Measurements from ENCODE around the gene AP1B1.

The AP1B1 gene

GRCh38 chr22:29332886-29333496 lies 55.4 kb downstream of the AP1B1 start:
- Histone ChIP-seq H3K36me3 (ENCODE audit: control insufficient read depth, insufficient read depth, low read length) (peaks cover 20% of the 10 kb centered on the region), H3K27ac (ENCODE audit: low read length) (no peak overlapping the region), H3K9me3 (ENCODE audit: control insufficient read depth, insufficient read depth, low read length) (no peaks in the 10 kb centered on the region), H3K27me3 (ENCODE audit: control insufficient read depth, insufficient read depth, low read length) (no peaks in the 10 kb centered on the region), H3K4me1 (ENCODE audit: control insufficient read depth, insufficient read depth, low read length) (no peaks in the 10 kb centered on the region), H3K4me3 (ENCODE audit: low read length) (no peak overlapping the region)
- no CpG with 5 or more reads among the region's 8 CpGs for WGBS (ENCODE audit: insufficient coverage, insufficient read length)
- no peak for DNase-seq (ENCODE audit: low read depth, low spot score)

- no peak for DNase-seq (ENCODE audit: low read depth, low spot score)
- H3K4me3 ChIP-seq (ENCODE audit: low read length), result no peak overlapping the region
- no CpG with 5 or more reads among the region's 14 CpGs for WGBS (ENCODE audit: insufficient coverage, insufficient read length)
- H3K9me3 ChIP-seq (ENCODE audit: control insufficient read depth, insufficient read depth, low read length), result no peaks in the 10 kb centered on the region
- H3K27me3 ChIP-seq (ENCODE audit: control insufficient read depth, insufficient read depth, low read length), result no peaks in the 10 kb centered on the region
- H3K4me1 ChIP-seq (ENCODE audit: control insufficient read depth, insufficient read depth, low read length), result no peaks in the 10 kb centered on the region
- H3K27ac ChIP-seq (ENCODE audit: low read length), result no peak overlapping the region
- H3K36me3 ChIP-seq (ENCODE audit: control insufficient read depth, insufficient read depth, low read length), result peaks cover 22% of the 10 kb centered on the region
These were observed 56.6 kb downstream of the AP1B1 start for GRCh38 chr22:29331658-29332300.

- H3K36me3 ChIP-seq (ENCODE audit: control insufficient read depth, insufficient read depth, low read length), result peaks cover 21% of the 10 kb centered on the region
- H3K27ac ChIP-seq (ENCODE audit: low read length), result no peak overlapping the region
- no peak for DNase-seq (ENCODE audit: low read depth, low spot score)
- no CpG with 5 or more reads among the region's 8 CpGs for WGBS (ENCODE audit: insufficient coverage, insufficient read length)
- H3K4me3 ChIP-seq (ENCODE audit: low read length), result no peak overlapping the region
- H3K4me1 ChIP-seq (ENCODE audit: control insufficient read depth, insufficient read depth, low read length), result no peaks in the 10 kb centered on the region
- no peaks in the 10 kb centered on the region for H3K9me3 ChIP-seq (ENCODE audit: control insufficient read depth, insufficient read depth, low read length)
- no peaks in the 10 kb centered on the region for H3K27me3 ChIP-seq (ENCODE audit: control insufficient read depth, insufficient read depth, low read length)
These were observed 57.2 kb downstream of the AP1B1 start for GRCh38 chr22:29331213-29331612.

GRCh38 chr22:29330753-29331152 lies 57.6 kb downstream of the AP1B1 start:
- H3K36me3 ChIP-seq (ENCODE audit: control insufficient read depth, insufficient read depth, low read length), result peaks cover 18% of the 10 kb centered on the region
- DNase-seq (ENCODE audit: low read depth, low spot score), result no peak
- no CpG with 5 or more reads among the region's 9 CpGs for WGBS (ENCODE audit: insufficient coverage, insufficient read length)
- no peaks in the 10 kb centered on the region for H3K27me3 ChIP-seq (ENCODE audit: control insufficient read depth, insufficient read depth, low read length)
- H3K9me3 ChIP-seq (ENCODE audit: control insufficient read depth, insufficient read depth, low read length), result no peaks in the 10 kb centered on the region
- H3K4me1 ChIP-seq (ENCODE audit: control insufficient read depth, insufficient read depth, low read length), result no peaks in the 10 kb centered on the region
- H3K4me3 ChIP-seq (ENCODE audit: low read length), result no peak overlapping the region
- H3K27ac ChIP-seq (ENCODE audit: low read length), result no peak overlapping the region

- no CpG with 5 or more reads among the region's 19 CpGs for WGBS (ENCODE audit: insufficient coverage, insufficient read length)
- Histone ChIP-seq H3K36me3 (ENCODE audit: control insufficient read depth, insufficient read depth, low read length) (peaks cover 14% of the 10 kb centered on the region), H3K4me1 (ENCODE audit: control insufficient read depth, insufficient read depth, low read length) (no peaks in the 10 kb centered on the region), H3K4me3 (ENCODE audit: low read length) (no peak overlapping the region), H3K9me3 (ENCODE audit: control insufficient read depth, insufficient read depth, low read length) (no peaks in the 10 kb centered on the region), H3K27ac (ENCODE audit: low read length) (no peak overlapping the region), H3K27me3 (ENCODE audit: control insufficient read depth, insufficient read depth, low read length) (no peaks in the 10 kb centered on the region)
- DNase-seq (ENCODE audit: low read depth, low spot score), result no peak
These were observed 58.1 kb downstream of the AP1B1 start for GRCh38 chr22:29330291-29330690.

GRCh38 chr22:29329581-29329980 lies 58.8 kb downstream of the AP1B1 start:
- H3K9me3 ChIP-seq (ENCODE audit: control insufficient read depth, insufficient read depth, low read length), result no peaks in the 10 kb centered on the region
- no peak for DNase-seq (ENCODE audit: low read depth, low spot score)
- peaks cover 14% of the 10 kb centered on the region for H3K36me3 ChIP-seq (ENCODE audit: control insufficient read depth, insufficient read depth, low read length)
- no peak overlapping the region for H3K27ac ChIP-seq (ENCODE audit: low read length)
- no peak overlapping the region for H3K4me3 ChIP-seq (ENCODE audit: low read length)
- H3K4me1 ChIP-seq (ENCODE audit: control insufficient read depth, insufficient read depth, low read length), result no peaks in the 10 kb centered on the region
- no CpG with 5 or more reads among the region's 11 CpGs for WGBS (ENCODE audit: insufficient coverage, insufficient read length)
- no peaks in the 10 kb centered on the region for H3K27me3 ChIP-seq (ENCODE audit: control insufficient read depth, insufficient read depth, low read length)

GRCh38 chr22:29328566-29329500 lies 59.5 kb downstream of the AP1B1 start:
- Histone ChIP-seq H3K27ac (ENCODE audit: low read length) (no peak overlapping the region), H3K27me3 (ENCODE audit: control insufficient read depth, insufficient read depth, low read length) (no peaks in the 10 kb centered on the region), H3K36me3 (ENCODE audit: control insufficient read depth, insufficient read depth, low read length) (peaks cover 14% of the 10 kb centered on the region), H3K4me1 (ENCODE audit: control insufficient read depth, insufficient read depth, low read length) (no peaks in the 10 kb centered on the region), H3K9me3 (ENCODE audit: control insufficient read depth, insufficient read depth, low read length) (no peaks in the 10 kb centered on the region), H3K4me3 (ENCODE audit: low read length) (no peak overlapping the region)
- DNase-seq (ENCODE audit: low read depth, low spot score), result no peak
- no CpG with 5 or more reads among the region's 34 CpGs for WGBS (ENCODE audit: insufficient coverage, insufficient read length)

GRCh38 chr22:29328055-29328454 lies 60.3 kb downstream of the AP1B1 start:
- Histone ChIP-seq H3K27me3 (ENCODE audit: control insufficient read depth, insufficient read depth, low read length) (no peaks in the 10 kb centered on the region), H3K9me3 (ENCODE audit: control insufficient read depth, insufficient read depth, low read length) (no peaks in the 10 kb centered on the region), H3K27ac (ENCODE audit: low read length) (no peak overlapping the region), H3K36me3 (ENCODE audit: control insufficient read depth, insufficient read depth, low read length) (peaks cover 14% of the 10 kb centered on the region), H3K4me1 (ENCODE audit: control insufficient read depth, insufficient read depth, low read length) (no peaks in the 10 kb centered on the region), H3K4me3 (ENCODE audit: low read length) (no peak overlapping the region)
- no CpG with 5 or more reads among the region's 5 CpGs for WGBS (ENCODE audit: insufficient coverage, insufficient read length)
- no peak for DNase-seq (ENCODE audit: low read depth, low spot score)

GRCh38 chr22:29327089-29327764 lies 61.1 kb downstream of the AP1B1 start:
- WGBS (ENCODE audit: insufficient coverage, insufficient read length), result no CpG with 5 or more reads among the region's 15 CpGs
- no peaks in the 10 kb centered on the region for H3K27me3 ChIP-seq (ENCODE audit: control insufficient read depth, insufficient read depth, low read length)
- H3K36me3 ChIP-seq (ENCODE audit: control insufficient read depth, insufficient read depth, low read length), result peaks cover 14% of the 10 kb centered on the region
- no peak for DNase-seq (ENCODE audit: low read depth, low spot score)
- no peak overlapping the region for H3K4me3 ChIP-seq (ENCODE audit: low read length)
- no peak overlapping the region for H3K27ac ChIP-seq (ENCODE audit: low read length)
- no peaks in the 10 kb centered on the region for H3K9me3 ChIP-seq (ENCODE audit: control insufficient read depth, insufficient read depth, low read length)
- no peaks in the 10 kb centered on the region for H3K4me1 ChIP-seq (ENCODE audit: control insufficient read depth, insufficient read depth, low read length)

- Histone ChIP-seq H3K4me1 (ENCODE audit: control insufficient read depth, insufficient read depth, low read length) (no peaks in the 10 kb centered on the region), H3K9me3 (ENCODE audit: control insufficient read depth, insufficient read depth, low read length) (no peaks in the 10 kb centered on the region), H3K27me3 (ENCODE audit: control insufficient read depth, insufficient read depth, low read length) (no peaks in the 10 kb centered on the region), H3K36me3 (ENCODE audit: control insufficient read depth, insufficient read depth, low read length) (peaks cover 14% of the 10 kb centered on the region), H3K27ac (ENCODE audit: low read length) (no peak overlapping the region), H3K4me3 (ENCODE audit: low read length) (no peak overlapping the region)
- no CpG with 5 or more reads among the region's 10 CpGs for WGBS (ENCODE audit: insufficient coverage, insufficient read length)
- DNase-seq (ENCODE audit: low read depth, low spot score), result no peak
These were observed 61.9 kb downstream of the AP1B1 start for GRCh38 chr22:29326481-29326880.
